Ammon's horn (tissue), 1 donor: ENCODE results near the gene KLK1.
A peak's percentile ranks its signal among the peaks of the same experiment; 100 is the strongest.
"Not testable (repeated sequence)": the region's sequence is repeated elsewhere in the genome, so short reads cannot be mapped to it uniquely, and the experiment has no call there.

Source experiments
- DNase-seq: peaks from one replicate; pipeline ENCODE4 v3.0.0-alpha.2; 2016; ENCODE audit warnings: low spot score

The KLK1 gene

GRCh38 chr19:50815439-50815838 is 8.1 kb downstream of the KLK1 start:
- no peak for DNase-seq

- DNase-seq, result no peak
Observed at GRCh38 chr19:50814883-50815282, 8.7 kb downstream of the KLK1 start.

GRCh38 chr19:50812474-50812873 is 11.1 kb downstream of the KLK1 start:
- no peak for DNase-seq

- not testable (repeated sequence) for DNase-seq
Observed at GRCh38 chr19:50811622-50812238, 11.9 kb downstream of the KLK1 start.

GRCh38 chr19:50808856-50809255 is 14.7 kb downstream of the KLK1 start:
- no peak for DNase-seq

- peak; percentile 99 for DNase-seq
Observed at GRCh38 chr19:50804420-50805272, 18.9 kb downstream of the KLK1 start.

GRCh38 chr19:50803633-50804419 is 19.8 kb downstream of the KLK1 start:
- no peak for DNase-seq

- DNase-seq, result no peak
Observed at GRCh38 chr19:50801107-50801506, 22.5 kb downstream of the KLK1 start.

GRCh38 chr19:50799547-50799851 is 24.1 kb downstream of the KLK1 start:
- DNase-seq, result no peak

- DNase-seq, result no peak
Observed at GRCh38 chr19:50798659-50799546, 24.7 kb downstream of the KLK1 start.

- DNase-seq, result no peak
Observed at GRCh38 chr19:50797781-50798658, 25.6 kb downstream of the KLK1 start.

GRCh38 chr19:50797429-50797780 is 26.2 kb downstream of the KLK1 start:
- DNase-seq, result no peak

- no peak for DNase-seq
Observed at GRCh38 chr19:50796634-50797428, 26.8 kb downstream of the KLK1 start.

- DNase-seq, result no peak
Observed at GRCh38 chr19:50796128-50796633, 27.4 kb downstream of the KLK1 start.

- DNase-seq, result no peak
Observed at GRCh38 chr19:50795664-50796073, 27.9 kb downstream of the KLK1 start.

- DNase-seq, result no peak
Observed at GRCh38 chr19:50794876-50795663, 28.5 kb downstream of the KLK1 start.

GRCh38 chr19:50794074-50794875 is 29.3 kb downstream of the KLK1 start:
- DNase-seq, result no peak

GRCh38 chr19:50793558-50794065 is 30.0 kb downstream of the KLK1 start:
- DNase-seq, result no peak
